SIG-M5 (cell line): ENCODE data around the gene CXCL5.
"Not testable (repeated sequence)": the region's sequence is repeated elsewhere in the genome, so short reads cannot be mapped to it uniquely, and the experiment has no call there.

ENCODE experiments used
- DNase-seq: peaks from one replicate; lab custom pipeline; 2025; lab: John Stamatoyannopoulos, UW

The CXCL5 gene

GRCh38 chr4:73970945-73971344 is 27.5 kb downstream of the CXCL5 start:
- no peak for DNase-seq

DNA sequence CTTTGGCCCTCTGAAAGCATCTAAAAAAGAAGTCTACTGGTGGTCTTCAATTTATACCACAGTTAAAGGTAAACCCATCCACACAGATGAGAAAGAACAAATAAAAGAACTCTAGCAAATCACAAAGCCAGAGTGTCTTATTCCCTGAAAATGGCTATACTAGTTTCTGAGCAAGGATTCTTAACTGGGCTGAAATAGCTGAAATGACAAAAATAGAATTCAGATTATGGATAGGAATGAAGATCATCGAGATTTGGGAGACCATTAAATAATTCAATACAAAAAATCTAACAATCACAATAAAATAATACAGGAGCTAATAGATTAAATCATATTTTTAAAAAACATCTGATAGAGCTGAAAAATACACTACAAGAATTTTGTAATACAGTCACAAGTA is 28.5 kb downstream of the CXCL5 start:
- DNase-seq = no peak

- DNase-seq = no peak
These were observed 30.6 kb downstream of the CXCL5 start for GRCh38 chr4:73967866-73968265.

DNA sequence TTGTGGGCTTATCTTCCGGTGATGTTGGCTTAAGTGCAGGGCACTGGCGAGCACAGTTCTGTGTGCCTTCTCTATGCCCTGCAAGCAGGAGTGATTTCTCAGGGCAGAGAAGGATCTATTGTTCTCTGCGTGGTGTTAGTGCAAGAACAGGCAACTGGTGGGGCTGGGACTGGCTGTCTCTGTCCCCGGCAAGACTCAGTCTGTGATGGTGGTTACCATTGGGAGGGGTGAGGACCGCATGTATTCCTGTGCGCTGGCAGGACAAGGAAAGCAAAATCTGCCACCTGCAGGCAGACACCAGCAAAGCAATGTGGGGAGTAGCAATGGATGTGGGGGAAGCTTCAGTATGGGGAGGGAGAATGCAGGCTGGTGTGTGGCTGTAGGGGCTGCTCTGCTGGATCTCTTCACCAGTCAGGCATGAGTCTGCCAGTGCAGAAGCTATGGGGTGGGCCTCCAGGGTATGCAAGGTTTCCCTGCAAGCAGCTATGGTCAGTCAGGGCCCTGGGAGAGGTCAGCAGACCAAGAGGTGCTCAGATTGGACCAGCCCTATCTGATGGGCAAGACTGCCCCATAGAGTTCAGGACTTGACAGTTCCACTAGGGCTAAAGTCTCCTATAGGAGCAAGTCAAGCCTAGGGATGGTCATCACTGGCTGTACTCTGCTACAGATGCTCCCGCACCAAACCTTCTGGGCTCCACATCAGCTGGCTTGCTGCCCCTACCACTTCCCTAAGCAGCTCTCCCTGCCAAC is 33.4 kb downstream of the CXCL5 start:
- DNase-seq = no peak

DNA sequence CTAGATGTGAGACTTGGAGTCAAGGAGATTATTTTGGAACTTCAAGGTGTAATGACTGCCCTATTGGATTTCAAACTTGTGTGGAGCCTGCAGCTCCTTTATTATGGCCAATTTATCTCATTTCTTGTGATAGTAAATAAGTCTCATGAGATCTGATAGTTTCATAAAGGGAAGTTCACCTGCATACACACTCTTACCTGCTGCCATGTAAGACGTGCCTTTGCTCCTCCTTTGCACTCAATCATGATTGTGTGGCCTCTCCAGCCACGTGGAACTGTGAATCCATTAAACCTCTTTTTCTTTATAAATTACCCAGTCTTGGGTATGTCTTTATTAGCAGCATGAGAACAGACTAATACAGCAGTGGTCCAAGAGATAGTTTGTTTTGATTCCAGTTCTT is 35.8 kb downstream of the CXCL5 start:
- DNase-seq = no peak

- DNase-seq = not testable (repeated sequence)
These were observed 39.4 kb downstream of the CXCL5 start for GRCh38 chr4:73959041-73959440.

GRCh38 chr4:73952352-73952751 is 46.1 kb downstream of the CXCL5 start:
- DNase-seq = no peak

DNA sequence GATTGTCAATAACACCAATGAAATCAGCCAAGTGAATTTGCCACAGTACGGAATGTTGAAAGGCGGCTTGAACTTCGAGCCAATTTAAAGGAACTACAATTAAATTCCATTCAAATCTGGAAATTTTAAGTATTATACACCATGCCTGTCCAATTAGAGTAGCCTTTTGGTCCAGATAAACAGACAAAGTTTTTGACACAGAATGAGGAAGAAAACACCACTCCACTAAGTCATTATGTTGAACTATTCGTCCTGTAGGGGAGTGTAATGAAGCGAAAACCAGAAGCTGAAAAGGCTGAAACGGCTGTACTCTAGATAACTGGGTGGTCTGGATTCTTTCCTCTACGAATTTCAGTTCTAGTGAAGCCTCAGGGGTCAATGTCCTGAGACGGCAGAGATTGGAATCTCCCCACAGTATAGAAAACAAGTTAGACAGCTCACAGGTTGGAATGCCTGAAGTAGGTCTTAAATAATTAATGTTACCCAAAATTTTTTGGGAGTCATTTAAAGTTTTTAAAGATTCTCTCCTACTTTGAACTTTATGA is 48.0 kb downstream of the CXCL5 start:
- DNase-seq = not testable (repeated sequence)

DNA sequence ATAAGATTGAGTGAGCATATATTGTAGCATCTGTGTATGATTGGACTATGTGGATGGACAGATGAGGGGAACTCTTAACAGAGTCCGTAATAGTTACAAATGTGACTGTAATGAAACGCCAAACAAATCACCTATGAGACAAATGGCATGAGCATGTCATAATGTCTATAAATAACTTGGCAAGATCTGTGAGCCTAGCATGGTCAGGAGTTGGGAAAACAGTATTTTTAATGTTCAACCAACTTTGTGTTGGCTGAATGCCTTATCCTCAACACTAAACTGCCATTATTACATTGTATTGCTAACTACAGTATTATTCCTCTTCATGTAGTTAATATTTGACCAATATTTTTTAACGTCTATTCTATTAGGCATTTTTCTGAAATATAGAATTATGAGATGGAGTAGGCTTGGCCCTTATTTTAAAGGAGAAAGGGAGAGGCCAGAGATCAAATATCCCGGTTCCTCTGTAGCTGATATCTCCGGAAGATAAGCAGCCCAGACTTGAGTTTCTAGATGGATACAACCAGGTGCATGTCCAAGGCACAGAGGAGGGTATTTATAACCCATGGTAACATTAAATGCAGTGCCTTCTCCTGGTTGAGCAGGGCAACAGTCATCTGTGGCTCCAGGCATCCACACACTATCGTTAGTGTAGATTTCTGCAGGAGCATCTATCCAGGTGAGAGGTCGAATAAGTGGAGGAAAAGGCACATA is 49.3 kb downstream of the CXCL5 start:
- no peak for DNase-seq

- DNase-seq = no peak
These were observed 50.2 kb downstream of the CXCL5 start for GRCh38 chr4:73948291-73948690.

GRCh38 chr4:73947239-73947985 is 51.1 kb downstream of the CXCL5 start:
- no peak for DNase-seq

- no peak for DNase-seq
These were observed 52.6 kb downstream of the CXCL5 start for GRCh38 chr4:73945674-73946449.
